GM12891 (cell line): ENCODE results near the gene ACTR1A.

ENCODE experiments used
- DNase-seq: peaks from one replicate; pipeline ENCODE4 v3.0.0; 2011; ENCODE audit warnings: low spot score; ENCODE audit not compliant: insufficient read length
- FAIRE-seq: peaks from 2 replicates; lab custom pipeline; 2011; peaks lifted over from hg19 to GRCh38; lab: Jason Lieb, UNC
- PAX5 ChIP-seq: IDR thresholded peaks from 2 replicates; pipeline ENCODE4 v1.6.1; 2011; ENCODE audit warnings: low read length, moderate library complexity, mild to moderate bottlenecking; ENCODE audit not compliant: insufficient read depth, severe bottlenecking
- POLR2A ChIP-seq: IDR thresholded peaks from 2 replicates; pipeline ENCODE4 v1.6.1; 2011; ENCODE audit warnings: low read depth, low read length, control low read depth
- POLR2AphosphoS5 ChIP-seq: IDR thresholded peaks from 2 replicates; pipeline ENCODE4 v1.6.1; 2011; ENCODE audit warnings: low read depth, low read length, control low read depth
- POU2F2 ChIP-seq: IDR thresholded peaks from 2 replicates; pipeline ENCODE4 v1.6.1; 2011; ENCODE audit warnings: low read depth, mild to moderate bottlenecking, control low read depth, low read length, moderate library complexity
- SPI1 ChIP-seq: IDR thresholded peaks from 2 replicates; pipeline ENCODE4 v1.6.1; 2011; ENCODE audit warnings: low read depth, low read length, control low read depth
- TAF1 ChIP-seq: IDR thresholded peaks from 2 replicates; pipeline ENCODE4 v1.6.1; 2011; ENCODE audit warnings: low read depth, low read length, control low read depth

ACTR1A gene

DNA sequence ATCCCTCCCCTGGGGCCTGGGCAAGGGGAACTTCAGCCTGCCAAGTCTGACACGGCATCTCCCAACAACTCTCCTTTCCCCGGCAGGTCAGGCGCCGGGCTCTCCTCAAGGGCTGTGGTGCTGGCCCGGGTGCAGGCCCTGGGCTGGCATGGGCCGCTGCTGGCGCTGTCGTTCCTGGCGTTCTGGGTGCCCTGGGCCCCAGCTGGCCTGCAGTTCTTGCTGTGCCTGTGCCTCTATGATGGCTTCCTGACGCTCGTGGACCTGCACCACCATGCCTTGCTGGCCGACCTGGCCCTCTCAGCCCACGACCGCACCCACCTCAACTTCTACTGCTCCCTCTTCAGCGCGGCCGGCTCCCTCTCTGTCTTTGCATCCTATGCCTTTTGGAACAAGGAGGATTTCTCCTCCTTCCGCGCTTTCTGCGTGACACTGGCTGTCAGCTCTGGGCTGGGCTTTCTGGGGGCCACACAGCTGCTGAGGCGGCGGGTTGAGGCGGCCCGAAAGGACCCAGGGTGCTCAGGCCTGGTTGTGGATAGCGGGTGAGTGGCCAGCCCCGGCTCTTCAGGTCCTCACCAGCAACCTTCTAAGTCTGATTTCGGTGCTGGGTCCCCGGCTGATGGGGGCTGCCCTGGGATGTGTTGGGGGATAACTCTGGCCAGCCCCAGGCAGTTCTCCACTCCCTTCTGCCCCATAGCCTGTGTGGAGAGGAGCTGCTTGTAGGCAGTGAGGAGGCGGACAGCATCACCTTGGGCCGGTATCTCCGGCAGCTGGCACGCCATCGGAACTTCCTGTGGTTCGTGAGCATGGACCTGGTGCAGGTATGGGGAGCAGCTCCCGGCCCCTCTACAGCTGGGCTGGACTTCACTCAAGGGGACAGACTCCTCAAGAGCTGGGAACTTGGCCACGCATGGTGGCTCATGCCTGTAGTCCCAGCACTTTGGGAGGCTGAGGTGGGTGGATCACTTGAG lies 31.6 kb downstream of the ACTR1A start:
- no peak for TF ChIP-seq SPI1
- no peak for TF ChIP-seq POLR2A
- no peak for TF ChIP-seq POU2F2
- TF ChIP-seq POLR2AphosphoS5: no peak
- TF ChIP-seq PAX5: no peak
- TF ChIP-seq TAF1: no peak
- FAIRE-seq (no peak), DNase-seq (no peak)

DNA sequence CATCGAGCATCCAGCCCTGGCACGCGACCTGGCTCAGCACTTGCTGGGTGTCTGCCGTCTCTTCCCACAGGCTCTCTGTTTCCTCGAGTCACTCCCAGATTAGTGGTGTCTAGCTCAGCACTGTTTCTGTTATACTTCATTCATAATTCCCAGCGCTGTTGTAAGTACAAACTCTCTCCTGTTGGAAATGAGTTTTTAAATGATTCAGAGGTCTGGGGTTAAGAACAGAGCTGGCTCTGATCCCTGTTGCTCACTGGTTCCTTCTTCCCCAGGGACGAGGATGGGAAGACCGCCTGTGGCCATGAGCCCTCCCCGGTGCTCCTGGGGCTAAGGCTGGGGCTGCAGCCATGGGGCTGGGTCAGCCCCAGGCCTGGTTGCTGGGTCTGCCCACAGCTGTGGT lies 33.8 kb downstream of the ACTR1A start:
- no peak for FAIRE-seq
- no peak for DNase-seq
- TF ChIP-seq POLR2A: no peak

DNA sequence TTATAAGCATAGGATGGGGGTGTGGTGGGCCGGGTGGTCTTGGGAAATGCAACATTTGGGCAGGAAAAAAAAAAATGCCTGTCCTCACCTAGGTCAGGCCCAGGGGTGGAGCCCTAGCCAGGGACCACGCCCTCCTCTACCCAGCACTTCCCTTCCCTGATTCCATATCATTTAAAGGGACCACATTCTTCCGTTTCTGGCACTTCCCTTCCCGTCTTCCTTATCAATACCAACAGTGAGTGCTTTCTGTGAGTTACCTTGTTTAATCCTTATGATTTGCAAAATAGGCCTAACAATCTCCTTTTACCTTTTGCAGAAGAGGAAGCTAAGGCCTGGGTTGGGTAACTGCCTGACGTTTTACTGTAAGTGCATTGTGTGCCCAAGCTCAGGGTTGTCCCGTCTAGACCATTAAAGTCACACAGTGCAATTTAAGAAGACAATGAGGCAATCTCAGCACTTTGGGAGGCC lies 34.5 kb downstream of the ACTR1A start:
- no peak for FAIRE-seq
- DNase-seq: no peak
- TF ChIP-seq SPI1 (no peak), POLR2A (no peak)

DNA sequence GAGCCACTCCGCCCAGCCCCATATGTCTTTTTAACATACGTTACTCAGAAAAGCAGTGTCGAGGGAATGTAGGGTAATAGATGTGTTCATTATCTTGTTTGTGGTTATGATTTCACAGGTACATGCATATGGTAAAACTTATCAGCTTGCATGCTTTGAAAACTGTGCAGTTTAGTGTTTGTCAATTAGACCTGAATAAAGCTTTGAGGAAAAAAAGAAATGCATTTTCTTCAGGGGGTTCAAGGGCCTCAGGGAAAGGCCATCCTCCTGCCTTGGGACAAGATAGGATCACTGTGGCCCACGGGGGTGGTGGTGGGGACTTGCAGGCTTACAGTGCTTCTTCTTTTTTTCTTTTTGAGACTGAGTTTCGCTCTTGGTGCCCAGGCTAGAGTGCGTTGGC lies 35.2 kb downstream of the ACTR1A start:
- DNase-seq: no peak
- TF ChIP-seq POU2F2 (no peak), POLR2AphosphoS5 (no peak), PAX5 (no peak), SPI1 (no peak), TAF1 (no peak), POLR2A (no peak)
- FAIRE-seq: no peak

DNA sequence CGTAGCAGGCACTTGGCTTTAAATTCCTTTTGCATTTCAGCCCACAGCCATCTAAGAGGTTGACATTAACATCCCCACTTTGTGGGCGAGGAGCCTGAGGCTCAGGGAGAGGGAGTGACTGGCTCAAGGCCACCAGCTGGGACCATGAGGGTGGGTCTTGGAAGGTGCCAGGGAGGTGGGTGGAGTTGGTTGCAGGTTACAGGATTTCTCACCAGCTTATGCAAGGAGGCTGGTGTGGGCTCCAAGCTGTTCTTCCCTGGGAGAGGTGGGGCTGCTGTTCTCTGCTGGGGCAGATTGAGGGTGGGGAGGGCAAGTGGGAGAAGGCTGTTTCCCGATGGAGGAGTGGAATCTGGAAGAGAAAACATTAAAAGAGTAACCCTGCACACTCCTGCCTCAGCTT lies 37.0 kb downstream of the ACTR1A start:
- no peak for DNase-seq
- TF ChIP-seq PAX5 (no peak), TAF1 (no peak), POLR2A (no peak), SPI1 (no peak), POU2F2 (no peak), POLR2AphosphoS5 (no peak)
- FAIRE-seq: no peak

DNA sequence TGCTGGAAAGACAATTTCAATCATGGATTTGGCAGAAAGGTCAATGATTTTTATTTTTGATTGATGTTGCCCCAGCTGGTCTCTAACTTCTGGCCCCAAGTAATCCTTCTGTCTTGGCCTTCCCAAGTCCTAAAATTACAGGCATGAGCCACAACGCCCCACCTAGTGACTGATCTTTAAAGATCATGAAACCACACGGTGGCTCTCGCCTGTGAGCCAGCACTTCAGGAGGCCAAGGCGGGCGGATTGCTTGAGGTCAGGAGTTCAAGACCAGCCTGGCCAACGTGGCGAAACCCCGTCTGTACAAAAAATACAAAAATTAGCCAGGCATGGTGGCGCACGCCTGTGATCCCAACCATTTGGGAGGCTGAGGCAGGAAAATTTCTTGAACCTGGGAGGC lies 38.5 kb downstream of the ACTR1A start:
- DNase-seq (no peak), FAIRE-seq (no peak)
- TF ChIP-seq TAF1: no peak
- TF ChIP-seq PAX5: no peak
- no peak for TF ChIP-seq POU2F2

DNA sequence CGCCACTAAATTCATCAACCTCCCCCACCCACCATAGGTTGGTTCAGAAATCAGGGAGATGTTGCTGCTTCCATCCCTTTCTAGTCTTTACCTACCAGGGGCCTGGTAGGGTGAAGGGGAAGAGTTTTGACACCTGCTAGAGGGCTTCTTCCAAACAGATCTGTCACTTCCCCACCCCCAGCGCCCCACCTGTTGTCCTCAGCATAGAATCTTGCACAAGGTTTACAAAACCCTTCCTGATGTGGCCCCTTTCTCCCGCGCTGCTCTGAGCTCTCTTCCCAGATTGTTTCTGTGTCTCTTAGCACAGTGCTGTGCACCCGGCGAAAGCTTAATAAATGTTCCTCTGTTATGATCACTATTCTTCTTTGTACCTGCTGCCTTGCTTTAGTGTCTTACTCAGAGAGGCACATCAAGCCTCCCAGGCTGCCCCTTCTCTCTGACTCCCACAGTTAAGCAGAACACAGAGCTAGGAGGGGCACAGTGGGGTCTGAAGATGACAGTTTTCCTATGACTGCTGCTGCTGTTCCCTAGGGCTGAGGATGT lies 39.9 kb downstream of the ACTR1A start:
- no peak for TF ChIP-seq POLR2A
- no peak for TF ChIP-seq POLR2AphosphoS5
- TF ChIP-seq TAF1: no peak
- no peak for TF ChIP-seq SPI1
- no peak for TF ChIP-seq PAX5
- no peak for TF ChIP-seq POU2F2
- FAIRE-seq (no peak), DNase-seq (no peak)

DNA sequence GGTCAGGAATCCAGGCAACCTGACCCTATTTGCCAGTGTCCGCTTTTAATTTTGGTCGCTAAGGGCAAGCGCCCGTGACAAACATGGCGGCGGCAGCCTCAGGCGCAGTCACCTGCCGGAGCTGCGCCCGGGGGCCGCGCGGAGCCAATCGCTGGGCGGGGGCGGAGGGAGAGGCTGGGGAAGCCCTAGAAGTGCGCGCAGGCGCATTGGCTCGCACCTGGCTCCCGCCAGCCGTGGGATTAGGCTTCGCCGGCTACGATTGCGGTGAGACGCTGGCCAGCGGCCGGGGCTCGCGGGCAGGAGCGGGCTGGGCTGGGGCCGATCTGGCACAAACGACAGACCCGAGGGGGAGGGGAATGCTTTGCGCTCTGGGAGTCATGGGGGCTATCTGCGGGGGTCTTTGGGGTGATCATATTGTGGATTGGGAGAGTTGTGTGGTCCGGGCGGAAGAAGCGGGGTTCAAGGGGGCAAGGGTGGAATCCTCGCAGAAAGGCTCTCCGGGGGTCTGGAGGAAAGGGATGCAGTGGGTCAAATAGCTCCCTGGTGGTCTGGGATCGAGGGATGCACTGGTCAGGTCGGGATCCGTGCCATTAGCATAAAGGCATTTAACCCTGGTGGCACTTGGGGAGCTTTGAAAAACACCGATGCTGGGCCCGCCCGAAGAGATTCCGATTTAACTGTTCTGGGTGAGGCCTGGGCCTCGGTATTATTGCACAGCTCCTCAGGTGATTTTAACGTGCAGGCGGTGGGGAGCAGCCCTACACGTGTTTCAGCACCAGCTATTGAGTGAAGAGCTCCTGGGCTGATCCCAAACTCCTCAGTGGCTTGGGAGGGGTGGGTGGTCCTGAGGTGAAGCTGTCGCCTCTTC lies 41.1 kb downstream of the ACTR1A start:
- TF ChIP-seq POLR2AphosphoS5: no peak
- TF ChIP-seq TAF1: peak; percentile 53; the same call in 1 of the 2 replicates
- DNase-seq: peak; percentile 99
- FAIRE-seq: peak; percentile 98

DNA sequence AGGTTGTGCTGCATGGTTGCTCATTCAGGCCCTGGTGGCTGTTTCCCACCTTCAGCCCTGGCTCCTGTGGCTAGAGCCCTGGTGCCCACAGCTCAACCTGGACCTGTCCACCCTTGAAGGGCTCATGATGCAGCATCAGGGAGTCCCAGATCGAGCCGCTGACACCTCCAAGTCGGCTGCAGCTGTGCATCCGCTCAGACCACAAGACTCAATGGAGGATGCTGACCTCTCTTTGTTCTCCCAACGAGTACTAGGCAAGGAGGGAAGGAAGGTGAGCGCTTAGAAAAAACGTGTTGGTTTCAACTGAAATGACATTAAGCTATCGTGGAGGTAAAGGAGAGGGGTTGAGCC lies 41.7 kb downstream of the ACTR1A start:
- no peak for FAIRE-seq
- no peak for DNase-seq
- TF ChIP-seq POLR2AphosphoS5: no peak
- TF ChIP-seq POLR2A: no peak
- TF ChIP-seq POU2F2: no peak
- no peak for TF ChIP-seq PAX5
- TF ChIP-seq TAF1: no peak
- TF ChIP-seq SPI1: no peak
